SKM-1 (cell line): ENCODE data around the gene LZTFL1.

Experiments
- DNase-seq: peaks from one replicate; lab custom pipeline; 2025; ENCODE audit not compliant: unreplicated experiment; lab: John Stamatoyannopoulos, UW

Gene LZTFL1

GRCh38 chr3:45814322-45814721, 27.6 kb downstream of the LZTFL1 start:
- no peak for DNase-seq

GRCh38 chr3:45807681-45808540, 34.0 kb downstream of the LZTFL1 start:
- DNase-seq, result no peak

- DNase-seq, result no peak
Observed at GRCh38 chr3:45807133-45807532, 34.8 kb downstream of the LZTFL1 start.

GRCh38 chr3:45806072-45806471, 35.8 kb downstream of the LZTFL1 start:
- no peak for DNase-seq

GRCh38 chr3:45803252-45803935, 38.5 kb downstream of the LZTFL1 start:
- DNase-seq, result no peak

- DNase-seq, result no peak
Observed at GRCh38 chr3:45802146-45802545, 39.8 kb downstream of the LZTFL1 start.

- DNase-seq, result no peak
Observed at GRCh38 chr3:45800611-45801010, 41.3 kb downstream of the LZTFL1 start.

- DNase-seq, result no peak
Observed at GRCh38 chr3:45799586-45799985, 42.3 kb downstream of the LZTFL1 start.

GRCh38 chr3:45798034-45798433, 43.9 kb downstream of the LZTFL1 start:
- no peak for DNase-seq

- DNase-seq, result no peak
Observed at GRCh38 chr3:45796902-45797637, 44.8 kb downstream of the LZTFL1 start.

GRCh38 chr3:45795882-45796765, 45.8 kb downstream of the LZTFL1 start, which contains the start of gene SLC6A20:
Gene SLC6A20 (minus strand): TSS chr3:45796536. CDS start chr3:45796419, 117 bp downstream.
- DNase-seq, result no peak

GRCh38 chr3:45795509-45795881, 46.4 kb downstream of the LZTFL1 start:
- no peak for DNase-seq

- DNase-seq, result no peak
Observed at GRCh38 chr3:45794660-45795059, 47.3 kb downstream of the LZTFL1 start.

GRCh38 chr3:45794177-45794560, 47.8 kb downstream of the LZTFL1 start:
- DNase-seq, result no peak

GRCh38 chr3:45793482-45794176, 48.3 kb downstream of the LZTFL1 start:
- DNase-seq, result no peak

GRCh38 chr3:45792516-45793172, 49.3 kb downstream of the LZTFL1 start:
- DNase-seq, result no peak

GRCh38 chr3:45792036-45792435, 49.9 kb downstream of the LZTFL1 start:
- no peak for DNase-seq

GRCh38 chr3:45790596-45790995, 51.3 kb downstream of the LZTFL1 start:
- no peak for DNase-seq

- no peak for DNase-seq
Observed at GRCh38 chr3:45789235-45789812, 52.6 kb downstream of the LZTFL1 start.
